SH-SY5Y (cell line): ENCODE results near the gene NINL.

Experiments
- GATA2 ChIP-seq: IDR thresholded peaks from 2 replicates; pipeline ENCODE4 v1.6.1; 2011; ENCODE audit warnings: mild to moderate bottlenecking, low read depth, low read length
- GATA3 ChIP-seq: IDR thresholded peaks from 2 replicates; pipeline ENCODE4 v1.6.1; 2011; ENCODE audit warnings: low read depth, mild to moderate bottlenecking, low read length, moderate library complexity

DNA sequence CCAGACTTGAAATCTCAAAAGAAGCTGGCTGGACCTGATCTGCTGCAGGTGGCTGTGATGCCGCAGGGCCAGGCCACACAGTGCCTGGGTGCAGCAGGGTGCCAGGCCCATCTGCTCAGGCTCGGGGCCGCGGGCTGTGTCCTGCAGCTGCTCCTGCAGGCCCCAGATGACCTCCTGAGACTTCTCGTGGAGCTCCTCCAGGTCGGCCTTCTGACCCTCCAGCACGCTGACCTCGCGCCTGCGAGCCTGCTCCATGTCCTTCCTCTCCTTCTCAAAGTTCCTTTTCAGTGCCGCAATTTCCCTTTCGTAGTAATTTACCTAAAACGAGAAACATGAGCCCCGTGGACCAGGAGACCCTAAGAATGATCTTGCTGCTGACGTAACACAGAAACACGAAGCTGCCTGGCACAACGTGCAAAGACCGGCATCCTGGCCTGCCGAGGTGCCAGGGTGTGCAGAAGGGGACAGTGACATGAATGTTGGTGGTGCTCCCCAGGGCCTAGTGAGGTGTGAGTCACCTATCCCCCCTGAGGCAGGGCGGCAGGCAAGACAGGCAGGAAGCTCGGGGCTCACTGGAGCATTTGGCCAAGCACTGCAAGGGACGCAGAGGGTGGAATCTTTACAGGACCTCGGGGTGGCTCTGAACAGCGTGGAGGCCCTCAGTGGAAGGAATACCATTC lies 106.3 kb downstream of the NINL start:
- TF ChIP-seq GATA2: no peak
- TF ChIP-seq GATA3: no peak
